ENCODE results near the gene CLASRP.

DNA sequence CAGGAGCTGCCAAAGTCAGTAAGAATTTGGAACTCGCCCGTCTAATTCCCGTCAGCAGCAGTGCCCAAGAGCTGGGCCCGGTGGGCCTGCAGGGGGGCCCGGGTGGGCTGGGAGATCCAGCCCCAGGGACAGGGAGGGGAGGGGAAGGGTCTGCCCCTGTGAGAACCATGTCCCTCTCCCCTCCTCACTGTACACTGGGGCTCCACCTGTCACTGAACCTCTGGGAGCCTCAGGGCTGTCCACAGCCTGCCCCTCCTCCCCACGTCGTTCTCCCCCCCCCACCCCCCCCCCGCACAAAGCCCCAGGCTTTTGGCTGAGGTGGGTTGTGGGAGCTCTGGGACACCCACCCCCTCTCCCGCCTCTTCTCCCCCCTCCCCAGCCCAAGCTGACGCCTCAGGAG is 29.2 kb downstream of the CLASRP start:
- TF ChIP-seq, protein P1, sequence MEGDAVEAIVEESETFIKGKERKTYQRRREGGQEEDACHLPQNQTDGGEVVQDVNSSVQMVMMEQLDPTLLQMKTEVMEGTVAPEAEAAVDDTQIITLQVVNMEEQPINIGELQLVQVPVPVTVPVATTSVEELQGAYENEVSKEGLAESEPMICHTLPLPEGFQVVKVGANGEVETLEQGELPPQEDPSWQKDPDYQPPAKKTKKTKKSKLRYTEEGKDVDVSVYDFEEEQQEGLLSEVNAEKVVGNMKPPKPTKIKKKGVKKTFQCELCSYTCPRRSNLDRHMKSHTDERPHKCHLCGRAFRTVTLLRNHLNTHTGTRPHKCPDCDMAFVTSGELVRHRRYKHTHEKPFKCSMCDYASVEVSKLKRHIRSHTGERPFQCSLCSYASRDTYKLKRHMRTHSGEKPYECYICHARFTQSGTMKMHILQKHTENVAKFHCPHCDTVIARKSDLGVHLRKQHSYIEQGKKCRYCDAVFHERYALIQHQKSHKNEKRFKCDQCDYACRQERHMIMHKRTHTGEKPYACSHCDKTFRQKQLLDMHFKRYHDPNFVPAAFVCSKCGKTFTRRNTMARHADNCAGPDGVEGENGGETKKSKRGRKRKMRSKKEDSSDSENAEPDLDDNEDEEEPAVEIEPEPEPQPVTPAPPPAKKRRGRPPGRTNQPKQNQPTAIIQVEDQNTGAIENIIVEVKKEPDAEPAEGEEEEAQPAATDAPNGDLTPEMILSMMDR (conservative IDR thresholded peaks at IDR 0.05 in 1 of 2, IDR thresholded peaks at IDR 0.05 in 1 of 2; ENCODE audit: low read depth in 1 of 2, low read length in 2 of 2), result no peak
- TF ChIP-seq EZH2 (IDR thresholded peaks at IDR 0.05; ENCODE audit: low read length, missing control alignments), result no peak
